Stimulated activated naive CD8-positive, alpha-beta T cell treated with anti-CD3 and anti-CD28 coated beads, Interleukin-15, amount 100 ng/mL, for 72 hours (primary cell): ENCODE results near the gene CDKL5.
"Not testable (repeated sequence)": the region's sequence is repeated elsewhere in the genome, so short reads cannot be mapped to it uniquely, and the experiment has no call there.

Experiments used
- ATAC-seq: fragments of 150-1000 bp; cut with Tn5 transposase; 2 replicates; pipeline ENCODE4 v1.10.0; 2021; ENCODE audit warnings: mild to moderate bottlenecking, moderate library complexity
- DNase-seq, 2 donors: peaks; one replicate each; pipeline ENCODE4 v3.0.0; 2021 to 2022
- H3K27ac Mint-ChIP-seq, 2 donors: one replicate each; pipeline ENCODE4 v1.8.0; 2022; ENCODE audit warnings: mild to moderate bottlenecking in 2 of 2, mixed read lengths in 2 of 2, moderate library complexity in 2 of 2
- H3K27me3 Mint-ChIP-seq: one replicate; pipeline ENCODE4 v1.8.0; 2022; ENCODE audit warnings: mixed read lengths
- H3K4me1 Mint-ChIP-seq: one replicate; pipeline ENCODE4 v1.8.0; 2022; ENCODE audit warnings: mild to moderate bottlenecking, mixed read lengths
- H3K4me3 Mint-ChIP-seq, 2 donors: one replicate each; pipeline ENCODE4 v1.8.0; 2022; ENCODE audit warnings: mild to moderate bottlenecking in 2 of 2, mixed read lengths in 2 of 2, moderate library complexity in 1 of 2
- H3K9me3 Mint-ChIP-seq, 2 donors: one replicate each; pipeline ENCODE4 v1.8.0; 2022; ENCODE audit warnings: mixed read lengths in 2 of 2

CDKL5 gene

GRCh38 chrX:18425199-18426003 lies at the start of gene CDKL5:
Gene CDKL5, plus strand, starts transcription at chrX:18425608. Its CDS starts 81,489 bp downstream, at chrX:18507097.
- H3K4me1 Mint-ChIP-seq: peaks cover 9% of the 10 kb centered on the region
- no peaks in the 10 kb centered on the region for H3K9me3 Mint-ChIP-seq
- H3K27me3 Mint-ChIP-seq: no peaks in the 10 kb centered on the region
- H3K4me3 Mint-ChIP-seq: peak within 1 kb of the TSS; percentile 84
- H3K27ac Mint-ChIP-seq: peak within 1 kb of the TSS; percentile 69 to 83
- ATAC-seq (peak; percentile 96), DNase-seq (peak; percentile 89 to 96)

- ATAC-seq (peak; percentile 56), DNase-seq (peak; percentile 3 to 19)
- H3K27me3 Mint-ChIP-seq: no peaks in the 10 kb centered on the region
- peaks cover 5% of the 10 kb centered on the region for H3K4me1 Mint-ChIP-seq
- H3K9me3 Mint-ChIP-seq: no peaks in the 10 kb centered on the region
- H3K4me3 Mint-ChIP-seq: no peak overlapping the region
- no peak overlapping the region for H3K27ac Mint-ChIP-seq
Measured at GRCh38 chrX:18377796-18378195, 47.6 kb upstream of the CDKL5 start.

GRCh38 chrX:18389966-18390365 lies 35.4 kb upstream of the CDKL5 start:
- H3K27ac Mint-ChIP-seq: no peak overlapping the region
- H3K27me3 Mint-ChIP-seq: no peaks in the 10 kb centered on the region
- ATAC-seq (no peak), DNase-seq (no peak)
- no peaks in the 10 kb centered on the region for H3K9me3 Mint-ChIP-seq
- no peaks in the 10 kb centered on the region for H3K4me1 Mint-ChIP-seq
- H3K4me3 Mint-ChIP-seq: no peak overlapping the region

GRCh38 chrX:18390941-18391538 lies 34.4 kb upstream of the CDKL5 start:
- Mint-ChIP-seq H3K4me3 (no peak overlapping the region), H3K9me3 (no peaks in the 10 kb centered on the region), H3K27ac (no peak overlapping the region), H3K27me3 (no peaks in the 10 kb centered on the region), H3K4me1 (no peaks in the 10 kb centered on the region)
- ATAC-seq (no peak), DNase-seq (peak; percentile 16 to 29)

- Mint-ChIP-seq H3K4me3 (no peak overlapping the region), H3K27ac (no peak overlapping the region), H3K27me3 (no peaks in the 10 kb centered on the region), H3K4me1 (no peaks in the 10 kb centered on the region), H3K9me3 (no peaks in the 10 kb centered on the region)
- ATAC-seq (no peak), DNase-seq (no peak)
Measured at GRCh38 chrX:18394477-18394876, 30.9 kb upstream of the CDKL5 start.

- DNase-seq: no peak
- H3K27me3 Mint-ChIP-seq: no peaks in the 10 kb centered on the region
- peak overlapping the region; percentile 66 to 96 for H3K27ac Mint-ChIP-seq
- no peaks in the 10 kb centered on the region for H3K9me3 Mint-ChIP-seq
- no peak for ATAC-seq
- H3K4me1 Mint-ChIP-seq: no peaks in the 10 kb centered on the region
- H3K4me3 Mint-ChIP-seq: no peak overlapping the region
Measured at GRCh38 chrX:18401848-18402213, 23.6 kb upstream of the CDKL5 start.

- Mint-ChIP-seq H3K9me3 (no peaks in the 10 kb centered on the region), H3K4me3 (no peak overlapping the region), H3K4me1 (no peaks in the 10 kb centered on the region), H3K27me3 (no peaks in the 10 kb centered on the region), H3K27ac (no peak overlapping the region)
- DNase-seq: no peak
- ATAC-seq: no peak
Measured at GRCh38 chrX:18406531-18407266, 18.7 kb upstream of the CDKL5 start.

GRCh38 chrX:18410038-18410437 lies 15.4 kb upstream of the CDKL5 start:
- Mint-ChIP-seq H3K4me3 (no peak overlapping the region), H3K27ac (no peak overlapping the region), H3K9me3 (no peaks in the 10 kb centered on the region), H3K4me1 (no peaks in the 10 kb centered on the region), H3K27me3 (no peaks in the 10 kb centered on the region)
- DNase-seq (no peak), ATAC-seq (no peak)

- no peaks in the 10 kb centered on the region for H3K27me3 Mint-ChIP-seq
- H3K4me1 Mint-ChIP-seq: no peaks in the 10 kb centered on the region
- H3K27ac Mint-ChIP-seq: no peak overlapping the region
- no peaks in the 10 kb centered on the region for H3K9me3 Mint-ChIP-seq
- DNase-seq (no peak), ATAC-seq (no peak)
- no peak overlapping the region for H3K4me3 Mint-ChIP-seq
Measured at GRCh38 chrX:18415386-18415785, 10.0 kb upstream of the CDKL5 start.

- Mint-ChIP-seq H3K9me3 (no peaks in the 10 kb centered on the region), H3K27ac (no peak overlapping the region), H3K27me3 (no peaks in the 10 kb centered on the region), H3K4me1 (peaks cover 9% of the 10 kb centered on the region), H3K4me3 (no peak overlapping the region)
- ATAC-seq: no peak
- no peak for DNase-seq
Measured at GRCh38 chrX:18422325-18422724, 3.1 kb upstream of the CDKL5 start.

- ATAC-seq (no peak), DNase-seq (no peak)
- H3K27ac Mint-ChIP-seq: no peak overlapping the region
- H3K9me3 Mint-ChIP-seq: no peaks in the 10 kb centered on the region
- H3K4me1 Mint-ChIP-seq: peaks cover 9% of the 10 kb centered on the region
- H3K4me3 Mint-ChIP-seq: no peak overlapping the region
- no peaks in the 10 kb centered on the region for H3K27me3 Mint-ChIP-seq
Measured at GRCh38 chrX:18422886-18423285, 2.5 kb upstream of the CDKL5 start.

- H3K4me1 Mint-ChIP-seq: peaks cover 9% of the 10 kb centered on the region
- ATAC-seq (peak; percentile 27), DNase-seq (peak; percentile 15 to 31)
- H3K4me3 Mint-ChIP-seq: peak overlapping the region; percentile 84
- no peaks in the 10 kb centered on the region for H3K9me3 Mint-ChIP-seq
- peak overlapping the region; percentile 63 to 83 for H3K27ac Mint-ChIP-seq
- H3K27me3 Mint-ChIP-seq: no peaks in the 10 kb centered on the region
Measured at GRCh38 chrX:18424482-18425198, 768 bp upstream of the CDKL5 start.

- Mint-ChIP-seq H3K27ac (no peak overlapping the region), H3K4me1 (peaks cover 9% of the 10 kb centered on the region), H3K9me3 (no peaks in the 10 kb centered on the region), H3K4me3 (peak overlapping the region; percentile 73 to 78), H3K27me3 (no peaks in the 10 kb centered on the region)
- no peak for ATAC-seq
- DNase-seq: peak in 1 of 2 donors; percentile 8
Measured at GRCh38 chrX:18426004-18426320, 554 bp downstream of the CDKL5 start.

GRCh38 chrX:18428006-18428405 lies 2.6 kb downstream of the CDKL5 start:
- ATAC-seq (no peak), DNase-seq (no peak)
- Mint-ChIP-seq H3K27me3 (no peaks in the 10 kb centered on the region), H3K27ac (no peak overlapping the region), H3K4me1 (peaks cover 9% of the 10 kb centered on the region), H3K9me3 (no peaks in the 10 kb centered on the region), H3K4me3 (no peak overlapping the region)

- not testable (repeated sequence) for ATAC-seq, DNase-seq, H3K4me3 Mint-ChIP-seq, H3K9me3 Mint-ChIP-seq, H3K4me1 Mint-ChIP-seq, H3K27me3 Mint-ChIP-seq, H3K27ac Mint-ChIP-seq
Measured at GRCh38 chrX:18433288-18433687, 7.9 kb downstream of the CDKL5 start.

- Mint-ChIP-seq H3K4me1 (no peaks in the 10 kb centered on the region), H3K27me3 (no peaks in the 10 kb centered on the region), H3K27ac (no peak overlapping the region), H3K9me3 (no peaks in the 10 kb centered on the region), H3K4me3 (no peak overlapping the region)
- ATAC-seq (no peak), DNase-seq (no peak)
Measured at GRCh38 chrX:18434896-18435295, 9.5 kb downstream of the CDKL5 start.
